ENCODE results near the gene TERT. TPM values are rescaled to one million over a fixed set of nuclear protein-coding genes. Genes with fewer than 3 reads are reported as not detected.

The TERT gene
- total and polyA plus RNA-seq, 4 experiments from 2014 or later: 0.12 to 0.13 TPM; not detected in 2

- DNase-seq: peak in 1 of 5 donors; percentile 5
- Histone ChIP-seq H3K9me3 (ENCODE audit: control insufficient read depth in 1 of 2, low read length in 2 of 2) (no peaks in the 10 kb centered on the region), H3K4me3 (ENCODE audit: low read length in 2 of 2) (no peak overlapping the region), H3K27ac (ENCODE audit: low read depth, low read length) (no peak overlapping the region), H3K4me1 (ENCODE audit: insufficient read depth, low read length) (no peaks in the 10 kb centered on the region), H3K27me3 (ENCODE audit: insufficient read depth, low read length) (no peaks in the 10 kb centered on the region), H3K36me3 (ENCODE audit: insufficient read depth, low read length) (no peaks in the 10 kb centered on the region)
- intact Hi-C loops (cut with micrococcal nuclease): no loop called here
- CTCF ChIA-PET (ENCODE audit: partially characterized antibody): no interaction called here
- POLR2A ChIA-PET (ENCODE audit: partially characterized antibody): no interaction called here
- H3K9me3 Mint-ChIP-seq: no peaks in the 10 kb centered on the region
- H3K4me1 Mint-ChIP-seq: peaks cover 0 to 5% (median under 1%) of the 10 kb centered on the region in 4 donors
- H3K36me3 Mint-ChIP-seq: no peaks in the 10 kb centered on the region
- peaks cover 2 to 8% of the 10 kb centered on the region in 2 donors for H3K27me3 Mint-ChIP-seq
- H3K27ac Mint-ChIP-seq: no peak overlapping the region
- H3K4me3 Mint-ChIP-seq: no peak overlapping the region
These were observed 68.6 kb downstream of the TERT start for GRCh38 chr5:1226231-1226630.

GRCh38 chr5:1225081-1225480 is 69.8 kb downstream of the TERT start, which contains the start of gene SLC6A18:
Gene SLC6A18, plus strand, starts transcription at chr5:1225381. Its CDS starts 97 bp downstream, at chr5:1225478.
- Mint-ChIP-seq H3K9me3 (no peaks in the 10 kb centered on the region), H3K36me3 (no peaks in the 10 kb centered on the region), H3K4me1 (peaks cover 0 to 5% (median under 1%) of the 10 kb centered on the region in 4 donors), H3K4me3 (no peak within 1 kb of the TSS), H3K27ac (no peak within 1 kb of the TSS), H3K27me3 (peaks cover 2 to 5% of the 10 kb centered on the region in 2 donors)
- intact Hi-C loops (cut with micrococcal nuclease): no loop called here
- CTCF ChIA-PET (ENCODE audit: partially characterized antibody): no interaction called here
- POLR2A ChIA-PET (ENCODE audit: partially characterized antibody): no interaction called here
- Histone ChIP-seq H3K4me1 (ENCODE audit: insufficient read depth, low read length) (no peaks in the 10 kb centered on the region), H3K4me3 (ENCODE audit: low read length in 2 of 2) (no peak within 1 kb of the TSS), H3K27me3 (ENCODE audit: insufficient read depth, low read length) (no peaks in the 10 kb centered on the region), H3K27ac (ENCODE audit: low read depth, low read length) (no peak within 1 kb of the TSS), H3K36me3 (ENCODE audit: insufficient read depth, low read length) (no peaks in the 10 kb centered on the region), H3K9me3 (ENCODE audit: control insufficient read depth in 1 of 2, low read length in 2 of 2) (no peaks in the 10 kb centered on the region)
- no peak for DNase-seq

GRCh38 chr5:1224631-1225030 is 70.2 kb downstream of the TERT start:
- peaks cover 0 to 5% (median under 1%) of the 10 kb centered on the region in 4 donors for H3K4me1 Mint-ChIP-seq
- H3K27ac Mint-ChIP-seq: no peak overlapping the region
- intact Hi-C loops (cut with micrococcal nuclease): no loop called here
- Histone ChIP-seq H3K9me3 (ENCODE audit: control insufficient read depth in 1 of 2, low read length in 2 of 2) (no peaks in the 10 kb centered on the region), H3K27me3 (ENCODE audit: insufficient read depth, low read length) (no peaks in the 10 kb centered on the region), H3K4me3 (ENCODE audit: low read length in 2 of 2) (no peak overlapping the region), H3K4me1 (ENCODE audit: insufficient read depth, low read length) (no peaks in the 10 kb centered on the region), H3K27ac (ENCODE audit: low read depth, low read length) (no peak overlapping the region), H3K36me3 (ENCODE audit: insufficient read depth, low read length) (no peaks in the 10 kb centered on the region)
- peaks cover 2 to 5% of the 10 kb centered on the region in 2 donors for H3K27me3 Mint-ChIP-seq
- peak in 1 of 5 donors; percentile 10 for DNase-seq
- ChIA-PET POLR2A (ENCODE audit: partially characterized antibody) (no interaction called here), CTCF (ENCODE audit: partially characterized antibody) (no interaction called here)
- no peaks in the 10 kb centered on the region for H3K9me3 Mint-ChIP-seq
- no peaks in the 10 kb centered on the region for H3K36me3 Mint-ChIP-seq
- H3K4me3 Mint-ChIP-seq: no peak overlapping the region

- no peaks in the 10 kb centered on the region for H3K9me3 ChIP-seq (ENCODE audit: control insufficient read depth in 1 of 2, low read length in 2 of 2)
- CTCF ChIA-PET (ENCODE audit: partially characterized antibody): no interaction called here
- H3K4me3 ChIP-seq (ENCODE audit: low read length in 2 of 2): no peak overlapping the region
- no peak overlapping the region for H3K27ac Mint-ChIP-seq
- H3K4me1 ChIP-seq (ENCODE audit: insufficient read depth, low read length): no peaks in the 10 kb centered on the region
- H3K4me1 Mint-ChIP-seq: peaks cover 0 to 2% (median 0%) of the 10 kb centered on the region in 4 donors
- H3K36me3 ChIP-seq (ENCODE audit: insufficient read depth, low read length): no peaks in the 10 kb centered on the region
- no peaks in the 10 kb centered on the region for H3K9me3 Mint-ChIP-seq
- POLR2A ChIA-PET (ENCODE audit: partially characterized antibody): no interaction called here
- H3K27me3 ChIP-seq (ENCODE audit: insufficient read depth, low read length): no peaks in the 10 kb centered on the region
- H3K4me3 Mint-ChIP-seq: no peak overlapping the region
- no peaks in the 10 kb centered on the region for H3K36me3 Mint-ChIP-seq
- DNase-seq: no peak
- H3K27ac ChIP-seq (ENCODE audit: low read depth, low read length): no peak overlapping the region
- intact Hi-C loops (cut with micrococcal nuclease): no loop called here
- no peaks in the 10 kb centered on the region for H3K27me3 Mint-ChIP-seq
These were observed 71.6 kb downstream of the TERT start for GRCh38 chr5:1223278-1223670.

- H3K4me3 Mint-ChIP-seq: no peak overlapping the region
- no peak for DNase-seq
- no peaks in the 10 kb centered on the region for H3K4me1 ChIP-seq (ENCODE audit: insufficient read depth, low read length)
- ChIA-PET CTCF (ENCODE audit: partially characterized antibody) (no interaction called here), POLR2A (ENCODE audit: partially characterized antibody) (no interaction called here)
- H3K4me1 Mint-ChIP-seq: peaks cover 0 to 2% (median 0%) of the 10 kb centered on the region in 4 donors
- no peaks in the 10 kb centered on the region for H3K36me3 Mint-ChIP-seq
- no peaks in the 10 kb centered on the region for H3K9me3 Mint-ChIP-seq
- intact Hi-C loops (cut with micrococcal nuclease): no loop called here
- H3K27ac ChIP-seq (ENCODE audit: low read depth, low read length): no peak overlapping the region
- H3K4me3 ChIP-seq (ENCODE audit: low read length in 2 of 2): no peak overlapping the region
- no peak overlapping the region for H3K27ac Mint-ChIP-seq
- H3K27me3 ChIP-seq (ENCODE audit: insufficient read depth, low read length): no peaks in the 10 kb centered on the region
- H3K9me3 ChIP-seq (ENCODE audit: control insufficient read depth in 1 of 2, low read length in 2 of 2): no peaks in the 10 kb centered on the region
- no peaks in the 10 kb centered on the region for H3K36me3 ChIP-seq (ENCODE audit: insufficient read depth, low read length)
- no peaks in the 10 kb centered on the region for H3K27me3 Mint-ChIP-seq
These were observed 72.1 kb downstream of the TERT start for GRCh38 chr5:1222621-1223277.

GRCh38 chr5:1222147-1222546 is 72.7 kb downstream of the TERT start:
- Histone ChIP-seq H3K9me3 (ENCODE audit: control insufficient read depth in 1 of 2, low read length in 2 of 2) (no peaks in the 10 kb centered on the region), H3K36me3 (ENCODE audit: insufficient read depth, low read length) (no peaks in the 10 kb centered on the region), H3K4me3 (ENCODE audit: low read length in 2 of 2) (no peak overlapping the region), H3K27me3 (ENCODE audit: insufficient read depth, low read length) (no peaks in the 10 kb centered on the region), H3K27ac (ENCODE audit: low read depth, low read length) (no peak overlapping the region), H3K4me1 (ENCODE audit: insufficient read depth, low read length) (no peaks in the 10 kb centered on the region)
- DNase-seq: no peak
- H3K9me3 Mint-ChIP-seq: no peaks in the 10 kb centered on the region
- no peaks in the 10 kb centered on the region for H3K27me3 Mint-ChIP-seq
- H3K4me3 Mint-ChIP-seq: no peak overlapping the region
- CTCF ChIA-PET (ENCODE audit: partially characterized antibody): no interaction called here
- H3K27ac Mint-ChIP-seq: no peak overlapping the region
- POLR2A ChIA-PET (ENCODE audit: partially characterized antibody): no interaction called here
- H3K36me3 Mint-ChIP-seq: no peaks in the 10 kb centered on the region
- intact Hi-C loops (cut with micrococcal nuclease): no loop called here
- no peaks in the 10 kb centered on the region for H3K4me1 Mint-ChIP-seq

GRCh38 chr5:1221721-1222120 is 73.1 kb downstream of the TERT start:
- H3K27me3 Mint-ChIP-seq: no peaks in the 10 kb centered on the region

More at GRCh38 chr5:1221721-1222120, 73.1 kb downstream of the TERT start:
- no peak overlapping the region for H3K27ac ChIP-seq (ENCODE audit: low read depth, low read length)
- H3K9me3 Mint-ChIP-seq: no peaks in the 10 kb centered on the region
- no peak overlapping the region for H3K27ac Mint-ChIP-seq
- no peak overlapping the region for H3K4me3 ChIP-seq (ENCODE audit: low read length in 2 of 2)
- H3K4me1 Mint-ChIP-seq: no peaks in the 10 kb centered on the region
- intact Hi-C loops (cut with micrococcal nuclease): no loop called here
- ChIA-PET CTCF (ENCODE audit: partially characterized antibody) (no interaction called here), POLR2A (ENCODE audit: partially characterized antibody) (no interaction called here)
- H3K4me1 ChIP-seq (ENCODE audit: insufficient read depth, low read length): no peaks in the 10 kb centered on the region
- no peak for DNase-seq
- H3K4me3 Mint-ChIP-seq: no peak overlapping the region
- H3K36me3 Mint-ChIP-seq: no peaks in the 10 kb centered on the region
- H3K36me3 ChIP-seq (ENCODE audit: insufficient read depth, low read length): no peaks in the 10 kb centered on the region
- H3K9me3 ChIP-seq (ENCODE audit: control insufficient read depth in 1 of 2, low read length in 2 of 2): no peaks in the 10 kb centered on the region
- no peaks in the 10 kb centered on the region for H3K27me3 ChIP-seq (ENCODE audit: insufficient read depth, low read length)
